GM23338 (cell line): ENCODE results near the gene HIVEP3. TPM values are rescaled to one million over a fixed set of nuclear protein-coding genes. Genes with fewer than 3 reads are reported as not detected.

ENCODE experiments used
- ATAC-seq: fragments of 200-7000 bp; cut with Tn5 transposase; 3 replicates; pipeline ENCODE4 v1.9.1; 2020
- DNase-seq: peaks from one replicate; pipeline ENCODE4 v3.0.0-alpha.2; 2015; ENCODE audit warnings: low spot score
- H2AFZ ChIP-seq: fragments of 200-600 bp; sonication (generic); 2 replicates; pipeline ENCODE4 v1.8.0; 2016; ENCODE audit warnings: antibody characterized with exemption, mild to moderate bottlenecking, moderate library complexity
- H3F3A ChIP-seq: fragments of 200-600 bp; sonication (generic); replicated peaks from 2 replicates; pipeline ENCODE4 v1.8.0; 2017; ENCODE audit warnings: antibody characterized with exemption, mixed run types, low read depth
- H3K27ac ChIP-seq: fragments of 200-600 bp; sonication (generic); 2 replicates; pipeline ENCODE4 v1.6.1; 2016; ENCODE audit warnings: low read depth
- H3K27me3 ChIP-seq: fragments of 200-600 bp; sonication (generic); 2 replicates; pipeline ENCODE4 v1.8.0; 2016; ENCODE audit warnings: mild to moderate bottlenecking, mixed run types, moderate library complexity; ENCODE audit not compliant: insufficient read depth
- H3K36me3 ChIP-seq: fragments of 200-600 bp; sonication (generic); 2 replicates; pipeline ENCODE4 v1.8.0; 2016; ENCODE audit warnings: mild to moderate bottlenecking; ENCODE audit not compliant: insufficient read depth
- H3K4me1 ChIP-seq: fragments of 200-600 bp; sonication (generic); 2 replicates; pipeline ENCODE4 v1.8.0; 2016; ENCODE audit warnings: mild to moderate bottlenecking, moderate library complexity; ENCODE audit not compliant: insufficient read depth
- H3K4me2 ChIP-seq: fragments of 200-600 bp; sonication (generic); 2 replicates; pipeline ENCODE4 v1.7.1; 2017; ENCODE audit warnings: mixed run types
- H3K4me3 ChIP-seq: fragments of 200-600 bp; sonication (generic); 2 replicates; pipeline ENCODE4 v1.6.1; 2016; ENCODE audit warnings: mixed run types
- H3K79me2 ChIP-seq: fragments of 200-600 bp; sonication (generic); replicated peaks from 2 replicates; pipeline ENCODE4 v1.8.0; 2017; ENCODE audit warnings: mild to moderate bottlenecking; ENCODE audit not compliant: insufficient read depth
- H3K9me2 ChIP-seq: fragments of 200-600 bp; sonication (generic); 2 replicates; pipeline ENCODE4 v1.8.0; 2017; ENCODE audit not compliant: insufficient read depth
- H4K20me1 ChIP-seq: fragments of 200-600 bp; sonication (generic); replicated peaks from 2 replicates; pipeline ENCODE4 v1.8.0; 2017; ENCODE audit warnings: mild to moderate bottlenecking; ENCODE audit not compliant: insufficient read depth
- H3K27ac Mint-ChIP-seq: 2 replicates; pipeline ENCODE4 v1.8.0; 2020; ENCODE audit warnings: inconsistent platforms, mild to moderate bottlenecking, moderate library complexity, mixed read lengths
- H3K27me3 Mint-ChIP-seq: 3 replicates; pipeline ENCODE4 v1.8.0; 2022; ENCODE audit warnings: low read depth, mild to moderate bottlenecking, moderate library complexity, mixed read lengths, inconsistent platforms; ENCODE audit not compliant: insufficient read depth, poor library complexity
- H3K36me3 Mint-ChIP-seq: 3 replicates; pipeline ENCODE4 v1.8.0; 2021; ENCODE audit warnings: low read depth, mild to moderate bottlenecking, inconsistent platforms, moderate library complexity, mixed read lengths
- H3K4me1 Mint-ChIP-seq: 3 replicates; pipeline ENCODE4 v1.8.0; 2020; ENCODE audit warnings: mild to moderate bottlenecking, inconsistent platforms, mixed read lengths
- H3K4me3 Mint-ChIP-seq: 3 replicates; pipeline ENCODE4 v1.8.0; 2021; ENCODE audit warnings: moderate library complexity, mild to moderate bottlenecking, inconsistent platforms, mixed read lengths
- H3K9me3 Mint-ChIP-seq: 3 replicates; pipeline ENCODE4 v1.8.0; 2020; ENCODE audit warnings: moderate library complexity, mild to moderate bottlenecking, inconsistent platforms, mixed read lengths
- EZH2phosphoT487 ChIP-seq: fragments of 200-600 bp; sonication (generic); IDR thresholded peaks from one replicate; pipeline ENCODE4 v1.8.1; 2018; ENCODE audit warnings: antibody characterized with exemption; ENCODE audit not compliant: unreplicated experiment
- JUNB ChIP-seq: IDR thresholded peaks from one replicate; pipeline ENCODE4 v1.6.1; 2016; ENCODE audit warnings: antibody characterized with exemption; ENCODE audit not compliant: unreplicated experiment
- polyA plus RNA-seq: library from polyadenylated mRNA; unstranded; fragments of >200 nt; fragmentation: Nextera tagmentation; extraction: Ambion mirVana; gene quantifications from 2 replicates; pipeline ENCODE4 v1.2.1, GENCODE V29; 2016
- total RNA-seq: library from RNA; depleted of rRNA; stranded (reverse); fragments of >200 nt; shearing (Covaris generic); gene quantifications from 2 replicates; pipeline ENCODE4 v1.2.3, GENCODE V29; 2014
- TF ChIP-seq, protein P1 (sequence below): fragments of 250-450 bp; sonication (Bioruptor Pico); IDR thresholded peaks from 2 replicates; pipeline ENCODE4 v1.5.0; 2020; ENCODE audit warnings: mild to moderate bottlenecking, moderate library complexity
- TF ChIP-seq, protein P2 (sequence below), 2 experiments: fragments of 200-600 bp in 1 of 2; sonication (generic) in 1 of 2; conservative IDR thresholded peaks; 2 replicates each; pipeline versions ENCODE4 v1.5.1 to v1.6.1; 2016 to 2017; ENCODE audit warnings: antibody characterized with exemption in 2 of 2, low read depth in 2 of 2, mild to moderate bottlenecking in 2 of 2, moderate library complexity in 1 of 2

The HIVEP3 gene
- total and polyA plus RNA-seq, 2 experiments from 2014 or later = 0.14 to 0.24 TPM

DNA sequence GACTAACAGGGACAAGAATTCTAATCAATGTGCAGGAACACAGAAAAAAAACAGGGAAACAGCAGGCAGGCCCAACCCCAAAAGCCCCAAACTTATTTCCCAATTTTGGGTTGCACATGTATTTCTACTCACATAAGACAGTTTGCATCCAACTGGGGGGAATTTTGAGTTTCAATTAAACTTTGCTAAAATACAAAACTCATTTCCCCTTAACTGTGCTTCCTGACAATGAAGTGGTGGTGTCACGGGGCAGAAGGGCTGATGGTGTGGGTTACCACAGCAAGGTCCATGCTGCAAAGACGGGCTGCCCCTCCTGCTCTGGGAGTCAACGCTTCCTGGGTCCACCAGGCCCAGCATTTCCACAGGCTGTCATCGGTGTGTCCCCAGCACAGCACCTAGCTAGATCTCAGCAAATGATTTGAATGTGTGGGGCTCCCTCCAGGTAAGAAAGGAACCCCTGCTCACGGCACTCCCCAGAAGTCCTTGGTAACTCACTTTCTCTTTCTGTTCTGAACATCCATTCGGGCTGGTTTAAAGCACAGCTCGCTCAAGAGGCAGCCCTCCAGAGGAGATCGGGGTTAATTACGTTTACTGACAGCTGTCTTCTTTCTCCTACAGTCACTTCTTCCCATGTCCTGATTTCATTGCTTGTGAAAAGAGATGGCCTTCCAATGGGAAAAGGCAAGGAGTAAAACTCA, 27.4 kb downstream of the HIVEP3 start:
- H3K4me1 Mint-ChIP-seq = peaks cover 6% of the 10 kb centered on the region; the same call in 2 of the 3 replicates
- H3K4me3 Mint-ChIP-seq = no peak overlapping the region
- no peaks in the 10 kb centered on the region for H3K79me2 ChIP-seq
- no peak for TF ChIP-seq EZH2phosphoT487
- TF ChIP-seq, protein P1, sequence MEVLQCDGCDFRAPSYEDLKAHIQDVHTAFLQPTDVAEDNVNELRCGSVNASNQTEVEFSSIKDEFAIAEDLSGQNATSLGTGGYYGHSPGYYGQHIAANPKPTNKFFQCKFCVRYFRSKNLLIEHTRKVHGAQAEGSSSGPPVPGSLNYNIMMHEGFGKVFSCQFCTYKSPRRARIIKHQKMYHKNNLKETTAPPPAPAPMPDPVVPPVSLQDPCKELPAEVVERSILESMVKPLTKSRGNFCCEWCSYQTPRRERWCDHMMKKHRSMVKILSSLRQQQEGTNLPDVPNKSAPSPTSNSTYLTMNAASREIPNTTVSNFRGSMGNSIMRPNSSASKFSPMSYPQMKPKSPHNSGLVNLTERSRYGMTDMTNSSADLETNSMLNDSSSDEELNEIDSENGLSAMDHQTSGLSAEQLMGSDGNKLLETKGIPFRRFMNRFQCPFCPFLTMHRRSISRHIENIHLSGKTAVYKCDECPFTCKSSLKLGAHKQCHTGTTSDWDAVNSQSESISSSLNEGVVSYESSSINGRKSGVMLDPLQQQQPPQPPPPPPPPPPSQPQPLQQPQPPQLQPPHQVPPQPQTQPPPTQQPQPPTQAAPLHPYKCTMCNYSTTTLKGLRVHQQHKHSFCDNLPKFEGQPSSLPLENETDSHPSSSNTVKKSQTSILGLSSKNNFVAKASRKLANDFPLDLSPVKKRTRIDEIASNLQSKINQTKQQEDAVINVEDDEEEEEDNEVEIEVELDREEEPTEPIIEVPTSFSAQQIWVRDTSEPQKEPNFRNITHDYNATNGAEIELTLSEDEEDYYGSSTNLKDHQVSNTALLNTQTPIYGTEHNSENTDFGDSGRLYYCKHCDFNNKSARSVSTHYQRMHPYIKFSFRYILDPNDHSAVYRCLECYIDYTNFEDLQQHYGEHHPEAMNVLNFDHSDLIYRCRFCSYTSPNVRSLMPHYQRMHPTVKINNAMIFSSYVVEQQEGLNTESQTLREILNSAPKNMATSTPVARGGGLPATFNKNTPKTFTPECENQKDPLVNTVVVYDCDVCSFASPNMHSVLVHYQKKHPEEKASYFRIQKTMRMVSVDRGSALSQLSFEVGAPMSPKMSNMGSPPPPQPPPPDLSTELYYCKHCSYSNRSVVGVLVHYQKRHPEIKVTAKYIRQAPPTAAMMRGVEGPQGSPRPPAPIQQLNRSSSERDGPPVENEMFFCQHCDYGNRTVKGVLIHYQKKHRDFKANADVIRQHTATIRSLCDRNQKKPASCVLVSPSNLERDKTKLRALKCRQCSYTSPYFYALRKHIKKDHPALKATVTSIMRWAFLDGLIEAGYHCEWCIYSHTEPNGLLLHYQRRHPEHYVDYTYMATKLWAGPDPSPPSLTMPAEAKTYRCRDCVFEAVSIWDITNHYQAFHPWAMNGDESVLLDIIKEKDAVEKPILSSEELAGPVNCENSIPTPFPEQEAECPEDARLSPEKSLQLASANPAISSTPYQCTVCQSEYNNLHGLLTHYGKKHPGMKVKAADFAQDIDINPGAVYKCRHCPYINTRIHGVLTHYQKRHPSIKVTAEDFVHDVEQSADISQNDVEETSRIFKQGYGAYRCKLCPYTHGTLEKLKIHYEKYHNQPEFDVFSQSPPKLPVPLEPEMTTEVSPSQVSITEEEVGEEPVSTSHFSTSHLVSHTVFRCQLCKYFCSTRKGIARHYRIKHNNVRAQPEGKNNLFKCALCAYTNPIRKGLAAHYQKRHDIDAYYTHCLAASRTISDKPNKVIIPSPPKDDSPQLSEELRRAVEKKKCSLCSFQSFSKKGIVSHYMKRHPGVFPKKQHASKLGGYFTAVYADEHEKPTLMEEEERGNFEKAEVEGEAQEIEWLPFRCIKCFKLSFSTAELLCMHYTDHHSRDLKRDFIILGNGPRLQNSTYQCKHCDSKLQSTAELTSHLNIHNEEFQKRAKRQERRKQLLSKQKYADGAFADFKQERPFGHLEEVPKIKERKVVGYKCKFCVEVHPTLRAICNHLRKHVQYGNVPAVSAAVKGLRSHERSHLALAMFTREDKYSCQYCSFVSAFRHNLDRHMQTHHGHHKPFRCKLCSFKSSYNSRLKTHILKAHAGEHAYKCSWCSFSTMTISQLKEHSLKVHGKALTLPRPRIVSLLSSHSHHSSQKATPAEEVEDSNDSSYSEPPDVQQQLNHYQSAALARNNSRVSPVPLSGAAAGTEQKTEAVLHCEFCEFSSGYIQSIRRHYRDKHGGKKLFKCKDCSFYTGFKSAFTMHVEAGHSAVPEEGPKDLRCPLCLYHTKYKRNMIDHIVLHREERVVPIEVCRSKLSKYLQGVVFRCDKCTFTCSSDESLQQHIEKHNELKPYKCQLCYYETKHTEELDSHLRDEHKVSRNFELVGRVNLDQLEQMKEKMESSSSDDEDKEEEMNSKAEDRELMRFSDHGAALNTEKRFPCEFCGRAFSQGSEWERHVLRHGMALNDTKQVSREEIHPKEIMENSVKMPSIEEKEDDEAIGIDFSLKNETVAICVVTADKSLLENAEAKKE = no peak
- no peak for TF ChIP-seq JUNB
- TF ChIP-seq, protein P2, sequence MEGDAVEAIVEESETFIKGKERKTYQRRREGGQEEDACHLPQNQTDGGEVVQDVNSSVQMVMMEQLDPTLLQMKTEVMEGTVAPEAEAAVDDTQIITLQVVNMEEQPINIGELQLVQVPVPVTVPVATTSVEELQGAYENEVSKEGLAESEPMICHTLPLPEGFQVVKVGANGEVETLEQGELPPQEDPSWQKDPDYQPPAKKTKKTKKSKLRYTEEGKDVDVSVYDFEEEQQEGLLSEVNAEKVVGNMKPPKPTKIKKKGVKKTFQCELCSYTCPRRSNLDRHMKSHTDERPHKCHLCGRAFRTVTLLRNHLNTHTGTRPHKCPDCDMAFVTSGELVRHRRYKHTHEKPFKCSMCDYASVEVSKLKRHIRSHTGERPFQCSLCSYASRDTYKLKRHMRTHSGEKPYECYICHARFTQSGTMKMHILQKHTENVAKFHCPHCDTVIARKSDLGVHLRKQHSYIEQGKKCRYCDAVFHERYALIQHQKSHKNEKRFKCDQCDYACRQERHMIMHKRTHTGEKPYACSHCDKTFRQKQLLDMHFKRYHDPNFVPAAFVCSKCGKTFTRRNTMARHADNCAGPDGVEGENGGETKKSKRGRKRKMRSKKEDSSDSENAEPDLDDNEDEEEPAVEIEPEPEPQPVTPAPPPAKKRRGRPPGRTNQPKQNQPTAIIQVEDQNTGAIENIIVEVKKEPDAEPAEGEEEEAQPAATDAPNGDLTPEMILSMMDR (conservative IDR thresholded peaks at IDR 0.05; ENCODE audit: low read depth in 2 of 2) = peak; percentile 23 to 32; a peak in 3 of 4 replicates
- no peaks in the 10 kb centered on the region for H3K27me3 Mint-ChIP-seq
- no peaks in the 10 kb centered on the region for H3K4me1 ChIP-seq
- peak; percentile 88 for ATAC-seq
- H3K9me3 Mint-ChIP-seq = no peaks in the 10 kb centered on the region
- H3F3A ChIP-seq = no peaks in the 10 kb centered on the region
- no peak overlapping the region for H3K27ac ChIP-seq
- peak overlapping the region; percentile 92 for H2AFZ ChIP-seq
- H3K36me3 ChIP-seq = no peaks in the 10 kb centered on the region
- H3K4me3 ChIP-seq = no peak overlapping the region
- H3K36me3 Mint-ChIP-seq = no peaks in the 10 kb centered on the region; the same call in 2 of the 3 replicates
- no peaks in the 10 kb centered on the region for H3K9me2 ChIP-seq
- no peaks in the 10 kb centered on the region for H3K27me3 ChIP-seq
- H3K27ac Mint-ChIP-seq = no peak overlapping the region
- H4K20me1 ChIP-seq = no peaks in the 10 kb centered on the region
- peak; percentile 44 for DNase-seq
- no peak overlapping the region for H3K4me2 ChIP-seq
